HepG2 (cell line): ENCODE data around the gene JMJD1C. TPM values are rescaled to one million over a fixed set of nuclear protein-coding genes. Genes with fewer than 3 reads are reported as not detected.

ENCODE experiments used
- ATAC-seq: fragments of 200-7000 bp; cut with Tn5 transposase; 3 replicates; pipeline ENCODE4 v1.9.1; 2020; ENCODE audit warnings: mild to moderate bottlenecking, moderate library complexity
- BruUV-seq: library from RNA; stranded (reverse); fragments of 400-500 nt; replicated peaks from 2 replicates; lab custom pipeline; 2021; lab: Mats Ljungman, UMichigan
- CTCF ChIA-PET: fragments of 300-600 bp; formaldehyde crosslinking; extraction: SDS; loops from one replicate; lab custom pipeline; 2021; ENCODE audit warnings: low total read pairs, inconsistent platforms, low intra/inter-chr PET ratio; lab: Yijun Ruan, JAX
- POLR2A ChIA-PET: fragments of 350-600 bp; sonication (Branson Sonifier 250); formaldehyde crosslinking; loops from one replicate; lab custom pipeline; 2020; ENCODE audit warnings: antibody characterized with exemption, inconsistent platforms; lab: Yijun Ruan, JAX
- DNase-seq: peaks from one replicate; pipeline ENCODE4 v3.0.0-alpha.2; 2015; ENCODE audit warnings: low spot score
- FAIRE-seq: peaks from 3 replicates; lab custom pipeline; 2011; peaks lifted over from hg19 to GRCh38; lab: Jason Lieb, UNC
- H2AFZ ChIP-seq: one replicate; pipeline ENCODE4 v1.6.1; 2011; ENCODE audit warnings: low read length, inconsistent platforms
- H3K27ac ChIP-seq: fragments of 300-600 bp; 3 replicates; pipeline ENCODE4 v1.8.0; 2011; ENCODE audit warnings: mixed run types, mild to moderate bottlenecking, mixed read lengths, low read length, inconsistent platforms; ENCODE audit not compliant: insufficient read depth; ENCODE audit errors: extremely low read length
- H3K27me3 ChIP-seq, 2 experiments: fragments of 200-600 bp in 1 of 2; 2 replicates in 1 of 2; 3 replicates in 1 of 2; pipeline versions ENCODE4 v1.6.0 to v1.8.0; 2011; ENCODE audit warnings: low read length in 2 of 2, mild to moderate bottlenecking in 2 of 2, moderate library complexity in 2 of 2, inconsistent platforms in 1 of 2; ENCODE audit not compliant: insufficient read depth in 2 of 2, control insufficient read depth in 1 of 2
- H3K36me3 ChIP-seq, 2 experiments: fragments of 200-600 bp in 1 of 2; replicated peaks in 1 of 2; 2 replicates in 1 of 2; 3 replicates in 1 of 2; pipeline versions ENCODE4 v1.5.1 to v1.8.0; 2011; ENCODE audit warnings: low read length in 2 of 2, inconsistent platforms in 1 of 2; ENCODE audit not compliant: insufficient read depth in 2 of 2, control insufficient read depth in 1 of 2
- H3K4me1 ChIP-seq: 2 replicates; pipeline ENCODE4 v1.5.1; 2012; ENCODE audit warnings: low read length, inconsistent platforms; ENCODE audit not compliant: insufficient read depth
- H3K4me2 ChIP-seq: 2 replicates; pipeline ENCODE4 v1.6.0; 2011; ENCODE audit warnings: low read depth, low read length, inconsistent platforms
- H3K4me3 ChIP-seq, 3 experiments: fragments of 200-600 bp in 1 of 3; sonication (generic), shearing (Covaris generic) in 1 of 3; replicated peaks in 1 of 3; 2 replicates each; pipeline ENCODE4 v1.5.1; 2011 to 2016; ENCODE audit warnings: low read length in 3 of 3, inconsistent platforms in 2 of 3, low read depth in 2 of 3, mild to moderate bottlenecking in 2 of 3, control low read depth in 1 of 3, mixed read lengths in 1 of 3; ENCODE audit not compliant: insufficient read depth in 1 of 3
- H3K79me2 ChIP-seq: one replicate; pipeline ENCODE4 v1.6.1; 2011; ENCODE audit warnings: low read length, inconsistent platforms; ENCODE audit not compliant: insufficient read depth
- H3K9ac ChIP-seq: 2 replicates; pipeline ENCODE4 v1.6.0; 2011; ENCODE audit warnings: mild to moderate bottlenecking, low read depth, low read length, inconsistent platforms; ENCODE audit not compliant: insufficient read depth
- H3K9me3 ChIP-seq: 2 replicates; pipeline ENCODE4 v1.5.1; 2012; ENCODE audit warnings: mild to moderate bottlenecking, low read length
- H4K20me1 ChIP-seq: 2 replicates; pipeline ENCODE4 v1.6.0; 2011; ENCODE audit warnings: inconsistent platforms, mild to moderate bottlenecking, low read length, moderate library complexity; ENCODE audit not compliant: insufficient read depth
- PLRG1 ChIP-seq: fragments of 450-650 bp; conservative IDR thresholded peaks from 2 replicates; pipeline ENCODE4 v1.6.1; 2016
- SETDB1 ChIP-seq: sonication (generic); formaldehyde crosslinking; IDR thresholded peaks from 2 replicates; pipeline ENCODE4 v1.5.1; 2020; ENCODE audit warnings: missing genetic modification reagents, mild to moderate bottlenecking, borderline replicate concordance
- SP2 ChIP-seq: sonication (generic); formaldehyde crosslinking; IDR thresholded peaks from 2 replicates; pipeline ENCODE4 v1.5.1; 2020; ENCODE audit warnings: mild to moderate bottlenecking, missing genetic modification reagents
- ZFP82 ChIP-seq: sonication (generic); formaldehyde crosslinking; IDR thresholded peaks from 2 replicates; pipeline ENCODE4 v1.5.1; 2020; ENCODE audit warnings: mild to moderate bottlenecking, missing genetic modification reagents, borderline replicate concordance
- ZMYM4 ChIP-seq: sonication (generic); formaldehyde crosslinking; IDR thresholded peaks from 2 replicates; pipeline ENCODE4 v1.8.1; 2023; ENCODE audit warnings: mild to moderate bottlenecking, missing genetic modification reagents
- ZNF549 ChIP-seq: sonication (generic); formaldehyde crosslinking; IDR thresholded peaks from 2 replicates; pipeline ENCODE4 v1.5.0; 2020; ENCODE audit warnings: missing genetic modification reagents
- ZNF746 ChIP-seq: sonication (generic); formaldehyde crosslinking; IDR thresholded peaks from 2 replicates; pipeline ENCODE4 v1.8.0; 2022; ENCODE audit warnings: mild to moderate bottlenecking, missing genetic modification reagents
- WGBS: methylation state at CpG from one replicate; pipeline ENCODE4 v1.1.6; 2017; ENCODE audit warnings: low lambda C conversion rate; 5-methylcytosine and 5-hydroxymethylcytosine counted together
- in situ Hi-C: cut with HindIII; loops from 2 replicates; pipeline ENCODE4 v1.10.0; 2017; ENCODE audit warnings: low pct_unique_long_range_greater_than_20kb; ENCODE audit not compliant: extremely low pct_ligation_motif_present
- intact Hi-C: fragments of 100-400 bp; cut with micrococcal nuclease; formaldehyde crosslinking; loops from one replicate; pipeline ENCODE4 v1.10.0; 2022; ENCODE audit not compliant: unreplicated experiment
- polyA plus RNA-seq, 8 experiments: library from polyadenylated mRNA; depleted of rRNA in 3 of 8; stranded (reverse) in 7 of 8; unstranded in 1 of 8; fragments of >200 nt; fragmentation: Illumina TruSeq in 4 of 8; extraction: Trizol in 4 of 8; gene quantifications; 2 replicates each; pipeline versions ENCODE4 v1.2.1 to v1.2.3, GENCODE V29; 2011 to 2016; ENCODE audit warnings: low read depth in 4 of 8, missing spikeins in 1 of 8, mixed read lengths in 1 of 8; ENCODE audit not compliant: insufficient read depth in 1 of 8
- total RNA-seq, 5 experiments: library from RNA; depleted of rRNA; stranded (reverse); fragments of >200 nt; fragmentation: Illumina TruSeq; extraction: Trizol; gene quantifications; 2 replicates each; pipeline ENCODE4 v1.2.3, GENCODE V29; 2016; ENCODE audit warnings: low read depth in 1 of 5
- TF ChIP-seq, protein P1 (sequence below): sonication (generic); formaldehyde crosslinking; IDR thresholded peaks from 2 replicates; pipeline ENCODE4 v1.5.0; 2020; ENCODE audit warnings: mild to moderate bottlenecking, missing genetic modification reagents, borderline replicate concordance

JMJD1C gene
- total and polyA plus RNA-seq, 2 of the 13 experiments (the other 11 are each of a cell fraction or from before 2014, with no cell fraction given) = 42.3 to 42.7 TPM

DNA sequence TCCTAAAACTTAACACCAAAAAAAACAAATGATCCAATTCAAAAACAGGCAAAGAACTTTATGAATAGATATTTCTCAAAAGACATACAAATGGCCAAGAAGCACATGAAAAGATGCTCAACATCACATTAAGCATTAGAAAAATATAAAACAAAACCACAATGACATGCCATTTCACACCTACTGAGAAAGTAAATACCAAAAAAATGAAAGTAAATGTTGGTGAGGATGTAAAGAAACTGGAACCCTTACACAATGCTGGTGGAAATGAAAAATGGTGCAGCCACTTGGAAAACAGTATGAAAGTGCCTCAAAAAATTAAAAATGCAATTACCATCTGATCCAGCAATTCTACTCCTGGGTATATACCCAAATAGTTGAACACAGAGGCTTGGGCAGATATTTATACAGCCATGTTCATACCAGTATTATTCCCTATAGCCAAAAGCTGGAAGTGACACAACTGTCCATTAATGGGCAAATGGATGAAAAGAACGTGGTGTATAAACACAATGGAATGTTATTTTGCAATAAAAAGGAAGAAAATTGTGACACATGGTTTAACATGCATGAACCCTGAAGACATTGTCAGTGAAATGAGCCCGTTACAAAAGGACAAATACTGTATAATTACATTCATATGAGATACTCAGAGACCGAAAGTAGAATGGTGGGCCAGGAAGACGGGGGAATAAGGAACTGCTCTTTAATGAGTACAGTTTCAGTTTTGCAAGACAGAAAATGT lies 89.0 kb downstream of the JMJD1C start:
- Histone ChIP-seq H3K36me3 (peaks cover 0 to 5% of the 10 kb centered on the region in 2 experiments; a peak in 1 of 5 replicates), H3K27me3 (no peaks in the 10 kb centered on the region; a peak in 1 of 5 replicates), H2AFZ (no peak overlapping the region), H3K9me3 (no peaks in the 10 kb centered on the region), H3K4me2 (no peak overlapping the region), H4K20me1 (peaks cover 2% of the 10 kb centered on the region; the same call in 1 of the 2 replicates), H3K4me3 (no peak overlapping the region), H3K9ac (no peak overlapping the region), H3K27ac (no peak overlapping the region), H3K4me1 (no peaks in the 10 kb centered on the region), H3K79me2 (peaks cover 9% of the 10 kb centered on the region)
- no TSS peak for BruUV-seq
- POLR2A ChIA-PET = no interaction called here
- DNase-seq = no peak
- ATAC-seq = no peak
- no peak for FAIRE-seq
- WGBS = 97% methylated on average over 4 of the region's 4 CpGs
- CTCF ChIA-PET = no interaction called here
- intact Hi-C loops = no loop called here
- no peak for TF ChIP-seq ZMYM4 (CRISPR knock-in tag)
- TF ChIP-seq, protein P1, sequence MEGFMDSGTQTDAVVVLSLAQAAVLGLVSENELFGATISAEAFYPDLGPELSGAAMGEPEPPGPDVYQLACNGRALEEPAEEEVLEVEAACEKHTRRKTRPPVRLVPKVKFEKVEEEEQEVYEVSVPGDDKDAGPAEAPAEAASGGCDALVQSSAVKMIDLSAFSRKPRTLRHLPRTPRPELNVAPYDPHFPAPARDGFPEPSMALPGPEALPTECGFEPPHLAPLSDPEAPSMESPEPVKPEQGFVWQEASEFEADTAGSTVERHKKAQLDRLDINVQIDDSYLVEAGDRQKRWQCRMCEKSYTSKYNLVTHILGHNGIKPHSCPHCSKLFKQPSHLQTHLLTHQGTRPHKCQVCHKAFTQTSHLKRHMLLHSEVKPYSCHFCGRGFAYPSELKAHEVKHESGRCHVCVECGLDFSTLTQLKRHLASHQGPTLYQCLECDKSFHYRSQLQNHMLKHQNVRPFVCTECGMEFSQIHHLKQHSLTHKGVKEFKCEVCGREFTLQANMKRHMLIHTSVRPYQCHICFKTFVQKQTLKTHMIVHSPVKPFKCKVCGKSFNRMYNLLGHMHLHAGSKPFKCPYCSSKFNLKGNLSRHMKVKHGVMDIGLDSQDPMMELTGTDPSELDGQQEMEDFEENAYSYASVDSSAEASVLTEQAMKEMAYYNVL (CRISPR knock-in tag) = no peak
- TF ChIP-seq ZFP82 (CRISPR knock-in tag) = no peak
- TF ChIP-seq SP2 (CRISPR knock-in tag) = no peak
- no peak for TF ChIP-seq PLRG1
- TF ChIP-seq ZNF746 (CRISPR knock-in tag) = no peak
- TF ChIP-seq ZNF549 (CRISPR knock-in tag) = no peak
- no peak for TF ChIP-seq SETDB1 (CRISPR knock-in tag)
- in situ Hi-C loops = no loop called here
